Psoas muscle (tissue), 8 donors: ENCODE measurements around the gene TGFB2. TPM values are rescaled to one million over a fixed set of nuclear protein-coding genes. Genes with fewer than 3 reads are reported as not detected.

Source experiments
- ATAC-seq, 4 donors: fragments of 200-7000 bp; cut with Tn5 transposase; one replicate each; pipeline ENCODE4 v1.9.1; 2020; ENCODE audit warnings: moderate library complexity in 3 of 4, mild to moderate bottlenecking in 2 of 4
- DNase-seq, 2 donors: peaks; one replicate each; pipeline ENCODE4 v3.0.0-alpha.2; 2020
- H3K27ac ChIP-seq: fragments of 200-600 bp; one replicate; pipeline ENCODE4 v1.8.0; 2022
- H3K27me3 ChIP-seq, 3 donors: fragments of 200-600 bp in 1 of 3; one replicate each; pipeline versions ENCODE4 v1.6.1 to v1.8.0; 2013 to 2022; ENCODE audit warnings: low read length in 2 of 3, mild to moderate bottlenecking in 2 of 3, moderate library complexity in 1 of 3; ENCODE audit not compliant: insufficient read depth in 3 of 3
- H3K36me3 ChIP-seq, 2 donors: fragments of 200-600 bp in 1 of 2; one replicate each; pipeline versions ENCODE4 v1.6.1 to v1.8.0; 2013 to 2022; ENCODE audit warnings: low read depth in 1 of 2, mild to moderate bottlenecking in 1 of 2, moderate library complexity in 1 of 2; ENCODE audit not compliant: insufficient read depth in 1 of 2
- H3K4me1 ChIP-seq: fragments of 200-600 bp; one replicate; pipeline ENCODE4 v1.8.0; 2022
- H3K4me3 ChIP-seq: fragments of 200-600 bp; one replicate; pipeline ENCODE4 v1.8.0; 2022; ENCODE audit warnings: mild to moderate bottlenecking
- H3K9me3 ChIP-seq: fragments of 200-600 bp; one replicate; pipeline ENCODE4 v1.8.0; 2022
- CTCF ChIP-seq: fragments of 200-600 bp; IDR thresholded peaks from one replicate; pipeline ENCODE4 v1.8.0; 2022; ENCODE audit warnings: antibody characterized with exemption
- WGBS, 3 donors: extraction: QIAGEN DNeasy Blood & Tissue Kit; methylation state at CpG; one replicate each; pipeline versions ENCODE4 v1.1.6 to v1.1.7; 2013; 5-methylcytosine and 5-hydroxymethylcytosine counted together
- intact Hi-C, 2 donors: fragments of 100-400 bp; cut with DNase I; formaldehyde crosslinking; loops; one replicate each; pipeline versions ENCODE4 v1.11.0 to v1.14.2; 2022
- long read RNA-seq, 2 donors: library from polyadenylated mRNA; unstranded; transcript quantifications; one replicate each; pipeline ENCODE4 v2.0.0, GENCODE V29; 2021
- polyA plus RNA-seq, 3 donors: library from polyadenylated mRNA; stranded (reverse); fragments of 200-250 nt; gene quantifications; one replicate each; pipeline ENCODE4 v1.2.3, GENCODE V29; 2013
- total RNA-seq, 4 donors: library from RNA; stranded (reverse); fragmentation: NEBNext Ultra II Directional in 2 of 4; extraction: Animal tissue kit (Norgen Biotek cat#: 25700) in 2 of 4; gene quantifications; one replicate each; pipeline versions ENCODE4 v1.2.1 to v1.2.4, GENCODE V29; 2021 to 2023
- donor health status: healthy with polysubstance abuse.
- donor health status: DM: no; HTN: no; CAD: no; lungs with moderate emphysema.
- donor health status: Bipolar disorder and iron deficiency.
- donor health status: healthy.
- donor health status: DM: yes; HTN: yes; CAD: no.
- donor health status: DM: no; HTN: no; CAD: no.
- donor health status: DM: no; HTN: no; CAD: no.
- donor health status: DM: yes; HTN: yes; CAD: no.

The TGFB2 gene
- 10 to 100 TPM in 2 of 4 donors, 1 to 10 TPM in 2; 5.1 to 35.4 (median 15.4) TPM for total RNA-seq
- 1 to 10 TPM in 2 of 3 donors, under 1 TPM in 1; 0.43 to 4.9 (median 1.9) TPM for polyA plus RNA-seq
- long read RNA-seq, donor 1, full-length matches to known transcripts: 12 of 16 reads
- long read RNA-seq, donor 1, partial matches to known transcripts: 1 of 16 reads
- long read RNA-seq, donor 1, other reads (novel, unspliced or antisense): 3 of 16 reads
- long read RNA-seq, donor 2, full-length matches to known transcripts: 1 of 2 reads
- long read RNA-seq, donor 2, partial matches to known transcripts: 1 of 2 reads
- long read RNA-seq, donor 2, other reads (novel, unspliced or antisense): 0 of 2 reads

DNA sequence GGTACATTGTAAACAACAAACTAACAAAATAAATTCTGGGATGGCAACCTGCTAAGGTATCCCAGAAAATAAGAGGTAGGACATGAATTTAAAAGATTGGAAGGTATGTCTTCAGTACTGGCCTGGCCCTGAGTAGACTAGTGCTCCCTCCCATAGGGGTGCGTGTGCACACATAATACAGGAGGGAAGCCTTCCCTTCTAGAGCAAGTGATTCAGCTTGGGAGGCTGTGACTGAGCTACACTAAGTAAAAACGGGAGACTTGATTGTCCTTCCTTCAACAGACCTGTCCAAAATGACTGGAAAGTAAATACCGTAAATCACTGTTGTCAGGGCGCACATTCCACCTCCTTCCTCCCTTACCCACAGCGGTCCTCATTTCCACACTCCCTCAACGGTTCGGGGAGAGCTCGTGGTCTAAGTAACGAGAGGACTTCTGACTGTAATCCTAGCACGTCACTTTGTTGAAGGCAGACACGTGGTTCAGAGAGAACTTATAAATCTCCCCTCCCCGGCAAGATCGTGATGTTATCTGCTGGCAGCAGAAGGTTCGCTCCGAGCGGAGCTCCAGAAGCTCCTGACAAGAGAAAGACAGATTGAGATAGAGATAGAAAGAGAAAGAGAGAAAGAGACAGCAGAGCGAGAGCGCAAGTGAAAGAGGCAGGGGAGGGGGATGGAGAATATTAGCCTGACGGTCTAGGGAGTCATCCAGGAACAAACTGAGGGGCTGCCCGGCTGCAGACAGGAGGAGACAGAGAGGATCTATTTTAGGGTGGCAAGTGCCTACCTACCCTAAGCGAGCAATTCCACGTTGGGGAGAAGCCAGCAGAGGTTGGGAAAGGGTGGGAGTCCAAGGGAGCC lies at the start of gene TGFB2:
Gene TGFB2 (plus strand): TSS at position 523 of the 859 bp plus-strand sequence. CDS start 1,366 bp downstream, outside the sequence.
- peak; percentile 39 to 70 for DNase-seq
- Histone ChIP-seq H3K4me1 (peaks cover 15% of the 10 kb centered on the region), H3K27ac (peak within 1 kb of the TSS; percentile 89), H3K27me3 (no peaks in the 10 kb centered on the region), H3K9me3 (no peaks in the 10 kb centered on the region), H3K36me3 (no peaks in the 10 kb centered on the region), H3K4me3 (peak within 1 kb of the TSS; percentile 73)
- TF ChIP-seq CTCF: no peak
- intact Hi-C loops: loop anchor here (2.0 to 10.0 kb wide), 6 partner anchors 92 to 830 kb away; partner anchors contain the start of gene LYPLAL1 (in 1 of the 2)
- peak; percentile 74 to 86 (median 81) for ATAC-seq
- WGBS, 3 donors: 2 to 4% (median 3%) methylated on average over 22 of the region's 22 CpGs

DNA sequence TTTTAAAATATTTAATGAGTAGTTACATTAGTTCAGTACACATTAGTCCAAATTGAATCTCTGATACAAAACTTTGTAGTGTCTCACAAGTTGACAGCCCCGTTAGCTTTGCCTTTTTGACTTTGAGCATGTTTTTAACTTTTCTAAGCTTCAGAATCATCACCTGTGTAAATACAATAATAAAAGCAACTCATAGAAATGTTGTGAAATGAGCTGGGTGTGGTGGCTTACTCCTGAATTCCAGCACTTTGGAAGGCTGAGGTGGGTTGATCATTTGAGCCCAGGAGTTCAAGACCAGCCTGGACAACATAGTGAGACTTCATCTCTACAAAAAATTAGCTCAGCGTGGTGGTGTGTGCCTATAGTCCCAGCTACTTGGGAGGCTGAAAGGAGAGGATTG lies 49.0 kb upstream of the TGFB2 start:
- no peak overlapping the region for H3K27ac ChIP-seq
- no peaks in the 10 kb centered on the region for H3K27me3 ChIP-seq
- ATAC-seq (no peak), DNase-seq (no peak)
- peaks cover 6 to 14% of the 10 kb centered on the region in 2 donors for H3K36me3 ChIP-seq
- TF ChIP-seq CTCF: no peak
- no peak overlapping the region for H3K4me3 ChIP-seq
- H3K4me1 ChIP-seq: peaks cover 12% of the 10 kb centered on the region
- no peaks in the 10 kb centered on the region for H3K9me3 ChIP-seq
- 93 to 98% (median 97%) methylated on average over 2 of the region's 2 CpGs for WGBS, 3 donors
- intact Hi-C loops: no loop called here

DNA sequence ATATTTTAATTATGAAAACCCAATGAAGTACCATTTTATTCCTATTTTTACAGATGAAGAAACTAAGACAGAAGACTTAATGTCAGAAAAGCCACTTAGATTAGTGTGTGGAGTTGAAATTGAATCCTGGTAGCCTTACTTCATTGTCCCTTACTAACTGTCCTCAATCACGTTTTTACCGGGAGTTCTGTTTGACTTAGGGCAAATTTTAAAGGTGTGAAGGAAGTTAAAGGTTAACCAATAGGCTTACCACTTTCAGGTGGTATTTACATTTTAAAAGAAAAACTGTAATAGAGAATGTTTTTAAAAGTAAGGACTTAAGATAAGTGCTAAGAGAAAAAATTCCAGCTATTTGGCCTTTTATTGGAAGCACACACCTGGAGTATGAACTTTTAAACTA lies 47.7 kb upstream of the TGFB2 start:
- Histone ChIP-seq H3K27me3 (no peaks in the 10 kb centered on the region), H3K4me3 (no peak overlapping the region), H3K27ac (no peak overlapping the region), H3K36me3 (peaks cover 6 to 17% of the 10 kb centered on the region in 2 donors), H3K9me3 (no peaks in the 10 kb centered on the region), H3K4me1 (peaks cover 12% of the 10 kb centered on the region)
- no peak for TF ChIP-seq CTCF
- DNase-seq (no peak), ATAC-seq (no peak)
- intact Hi-C loops: no loop called here
- 48 to 70% (median 60%) methylated on average over 2 of the region's 2 CpGs for WGBS, 3 donors

- Histone ChIP-seq H3K4me1 (peaks cover 12% of the 10 kb centered on the region), H3K27me3 (no peaks in the 10 kb centered on the region), H3K4me3 (no peak overlapping the region), H3K27ac (no peak overlapping the region), H3K36me3 (peaks cover 6 to 18% of the 10 kb centered on the region in 2 donors), H3K9me3 (no peaks in the 10 kb centered on the region)
- DNase-seq (no peak), ATAC-seq (no peak)
- WGBS, 3 donors: 75 to 83% (median 80%) methylated on average over 1 of the region's 1 CpG
- no peak for TF ChIP-seq CTCF
- intact Hi-C loops: no loop called here
Measured at GRCh38 chr1:218297867-218298266, 47.3 kb upstream of the TGFB2 start.
